Right atrium auricular region (tissue), 2 donors: ENCODE measurements around the gene NFAT5. TPM values are rescaled to one million over a fixed set of nuclear protein-coding genes. Genes with fewer than 3 reads are reported as not detected.
A peak's percentile ranks its signal among the peaks of the same experiment; 100 is the strongest.
"Not testable (repeated sequence)": the region's sequence is repeated elsewhere in the genome, so short reads cannot be mapped to it uniquely, and the experiment has no call there.

Experiments used
- DNase-seq: peaks from one replicate; pipeline ENCODE4 v3.0.0-alpha.2; 2019; ENCODE audit warnings: low spot score
- H3K27ac ChIP-seq, 2 donors: fragments of 200-600 bp; sonication (generic); 1 replicate in 1 of 2; 2 replicates in 1 of 2; pipeline ENCODE4 v1.5.1; 2016 to 2019
- H3K27me3 ChIP-seq, 2 donors: fragments of 200-600 bp; sonication (generic); one replicate each; pipeline versions ENCODE4 v1.5.1 to v1.6.0; 2017 to 2019
- H3K36me3 ChIP-seq: fragments of 200-600 bp; sonication (generic); one replicate; pipeline ENCODE4 v1.5.1; 2016
- H3K4me1 ChIP-seq, 2 donors: fragments of 200-600 bp; sonication (generic); one replicate each; pipeline versions ENCODE4 v1.5.1 to v1.6.0; 2017 to 2019
- H3K4me3 ChIP-seq, 2 donors: fragments of 200-600 bp; sonication (generic); 1 replicate in 1 of 2; 2 replicates in 1 of 2; pipeline ENCODE4 v1.5.1; 2017 to 2019; ENCODE audit warnings: mild to moderate bottlenecking in 1 of 2, moderate library complexity in 1 of 2
- H3K9me3 ChIP-seq, 2 donors: fragments of 200-600 bp; sonication (generic); one replicate each; pipeline ENCODE4 v1.5.1; 2019
- CTCF ChIP-seq, 2 donors: fragments of 200-600 bp; sonication (generic); IDR thresholded peaks; one replicate each; pipeline ENCODE4 v1.5.1; 2019; ENCODE audit warnings: antibody characterized with exemption in 2 of 2
- total RNA-seq, 2 donors: library from RNA; depleted of rRNA; stranded (reverse); fragments of >200 nt; gene quantifications; one replicate each; pipeline ENCODE4 v1.1.0, GENCODE V29; 2016

Gene NFAT5, protein sequence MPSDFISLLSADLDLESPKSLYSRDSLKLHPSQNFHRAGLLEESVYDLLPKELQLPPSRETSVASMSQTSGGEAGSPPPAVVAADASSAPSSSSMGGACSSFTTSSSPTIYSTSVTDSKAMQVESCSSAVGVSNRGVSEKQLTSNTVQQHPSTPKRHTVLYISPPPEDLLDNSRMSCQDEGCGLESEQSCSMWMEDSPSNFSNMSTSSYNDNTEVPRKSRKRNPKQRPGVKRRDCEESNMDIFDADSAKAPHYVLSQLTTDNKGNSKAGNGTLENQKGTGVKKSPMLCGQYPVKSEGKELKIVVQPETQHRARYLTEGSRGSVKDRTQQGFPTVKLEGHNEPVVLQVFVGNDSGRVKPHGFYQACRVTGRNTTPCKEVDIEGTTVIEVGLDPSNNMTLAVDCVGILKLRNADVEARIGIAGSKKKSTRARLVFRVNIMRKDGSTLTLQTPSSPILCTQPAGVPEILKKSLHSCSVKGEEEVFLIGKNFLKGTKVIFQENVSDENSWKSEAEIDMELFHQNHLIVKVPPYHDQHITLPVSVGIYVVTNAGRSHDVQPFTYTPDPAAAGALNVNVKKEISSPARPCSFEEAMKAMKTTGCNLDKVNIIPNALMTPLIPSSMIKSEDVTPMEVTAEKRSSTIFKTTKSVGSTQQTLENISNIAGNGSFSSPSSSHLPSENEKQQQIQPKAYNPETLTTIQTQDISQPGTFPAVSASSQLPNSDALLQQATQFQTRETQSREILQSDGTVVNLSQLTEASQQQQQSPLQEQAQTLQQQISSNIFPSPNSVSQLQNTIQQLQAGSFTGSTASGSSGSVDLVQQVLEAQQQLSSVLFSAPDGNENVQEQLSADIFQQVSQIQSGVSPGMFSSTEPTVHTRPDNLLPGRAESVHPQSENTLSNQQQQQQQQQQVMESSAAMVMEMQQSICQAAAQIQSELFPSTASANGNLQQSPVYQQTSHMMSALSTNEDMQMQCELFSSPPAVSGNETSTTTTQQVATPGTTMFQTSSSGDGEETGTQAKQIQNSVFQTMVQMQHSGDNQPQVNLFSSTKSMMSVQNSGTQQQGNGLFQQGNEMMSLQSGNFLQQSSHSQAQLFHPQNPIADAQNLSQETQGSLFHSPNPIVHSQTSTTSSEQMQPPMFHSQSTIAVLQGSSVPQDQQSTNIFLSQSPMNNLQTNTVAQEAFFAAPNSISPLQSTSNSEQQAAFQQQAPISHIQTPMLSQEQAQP (N-terminal part only)
- 10 to 100 TPM; 16.4 to 22.6 TPM for total RNA-seq

DNA sequence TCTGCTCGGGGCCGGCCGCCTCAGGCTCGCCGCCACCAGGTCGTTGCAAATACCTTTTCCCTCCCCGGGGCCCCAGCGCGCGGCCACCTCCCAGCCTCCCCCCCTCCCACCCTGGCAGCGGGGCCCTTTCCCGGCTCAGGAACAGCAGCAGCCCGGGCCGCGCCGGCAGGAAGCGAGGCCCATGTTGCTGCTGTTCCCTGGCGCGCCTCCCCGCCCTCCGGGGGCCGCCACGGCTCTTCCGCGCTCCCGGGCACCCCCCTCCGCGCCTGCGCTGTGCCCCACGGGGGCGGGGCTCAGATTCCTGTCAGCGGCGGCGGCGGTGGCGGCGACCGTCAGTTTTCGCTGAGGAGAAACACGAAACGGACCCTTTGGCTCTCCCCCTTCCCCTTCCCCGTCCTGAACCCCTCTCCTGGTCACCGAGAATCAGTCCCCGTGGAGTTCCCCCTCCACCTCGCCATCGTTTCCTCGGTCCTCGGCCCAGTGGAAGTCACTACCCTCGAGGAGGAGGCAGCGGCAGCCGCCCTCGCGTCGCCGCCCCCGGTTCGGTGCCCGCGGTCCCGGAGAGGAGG is at the start of gene NFAT5:
NFAT5 (plus strand) TSS at position 296 of the 569 bp plus-strand sequence. CDS start 336 bp downstream, outside the sequence.
- peaks cover 0 to 35% of the 10 kb centered on the region in 2 donors for H3K4me1 ChIP-seq

DNA sequence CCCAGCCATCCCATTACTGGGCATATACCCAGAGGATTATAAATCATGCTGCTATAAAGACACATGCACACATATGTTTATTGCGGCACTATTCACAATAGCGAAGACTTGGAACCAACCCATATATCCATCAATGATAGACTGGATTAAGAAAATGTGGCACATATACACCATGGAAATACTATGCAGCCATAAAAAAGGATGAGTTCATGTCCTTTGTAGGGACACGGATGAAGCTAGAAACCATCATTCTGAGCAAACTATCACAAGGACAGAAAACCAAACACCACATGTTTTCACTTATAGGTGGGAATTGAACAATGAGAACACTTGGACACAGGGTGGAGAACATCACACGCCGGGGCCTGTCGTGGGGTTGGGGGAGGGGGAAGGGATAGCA is 47.9 kb upstream of the NFAT5 start:
- H3K4me3 ChIP-seq, H3K4me1 ChIP-seq, H3K27ac ChIP-seq, DNase-seq, H3K36me3 ChIP-seq, H3K9me3 ChIP-seq, H3K27me3 ChIP-seq: not testable (repeated sequence)

More for the DNA sequence above, at the start of gene NFAT5:
- no peak for TF ChIP-seq CTCF (IDR thresholded peaks at IDR 0.05)
- H3K27ac ChIP-seq: peak within 1 kb of the TSS; percentile 99 to 100
- H3K4me3 ChIP-seq: peak within 1 kb of the TSS; percentile 99
- no peaks in the 10 kb centered on the region for H3K27me3 ChIP-seq
- H3K36me3 ChIP-seq: no peaks in the 10 kb centered on the region
- peak; percentile 89 for DNase-seq
- H3K9me3 ChIP-seq: no peaks in the 10 kb centered on the region

- H3K4me3 ChIP-seq: no peak overlapping the region
- no peak for TF ChIP-seq CTCF (IDR thresholded peaks at IDR 0.05)
- no peak overlapping the region for H3K27ac ChIP-seq
- H3K27me3 ChIP-seq: no peaks in the 10 kb centered on the region
- no peaks in the 10 kb centered on the region for H3K36me3 ChIP-seq
- no peaks in the 10 kb centered on the region for H3K9me3 ChIP-seq
- no peaks in the 10 kb centered on the region for H3K4me1 ChIP-seq
- no peak for DNase-seq
These were observed 45.4 kb upstream of the NFAT5 start for GRCh38 chr16:69520413-69520799.

DNA sequence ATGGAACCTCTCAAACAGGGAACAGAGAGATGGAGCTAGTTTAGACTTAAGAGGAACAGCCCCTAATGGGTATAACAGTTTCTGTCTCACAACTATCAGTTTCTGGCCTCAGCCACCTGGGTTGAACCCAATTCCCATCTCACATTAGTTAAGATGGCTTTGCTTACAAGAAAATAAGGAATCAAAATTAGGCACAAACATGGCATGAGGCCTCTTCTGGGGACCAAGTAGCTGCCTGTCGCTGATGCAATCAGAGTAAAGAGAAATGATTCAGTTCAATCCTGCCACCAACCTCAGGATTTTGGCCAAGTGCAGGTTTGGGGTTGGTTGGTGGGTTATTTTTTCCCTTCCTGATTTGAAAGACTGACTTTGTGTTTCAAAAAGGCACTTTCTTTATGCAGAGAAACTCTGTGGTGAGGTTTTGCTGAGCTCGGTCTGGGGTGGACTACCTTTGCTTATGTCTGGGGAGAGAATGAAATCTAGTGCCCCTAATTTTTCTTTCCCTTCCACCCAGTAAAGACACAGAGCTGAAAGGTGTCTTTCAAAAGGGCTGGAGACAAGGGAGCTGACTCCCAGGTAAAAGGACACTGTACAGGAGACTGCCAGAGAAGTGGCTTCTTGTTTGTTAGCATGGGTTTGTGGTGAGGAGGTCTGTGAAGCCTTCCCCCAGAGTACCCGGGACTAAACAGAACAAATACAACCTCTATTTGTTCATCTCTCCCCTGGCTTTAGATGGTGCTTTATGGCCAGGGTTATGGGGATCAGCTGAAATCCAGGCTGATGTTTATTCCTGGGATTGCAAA is 44.8 kb upstream of the NFAT5 start:
- TF ChIP-seq CTCF (IDR thresholded peaks at IDR 0.05): no peak
- no peaks in the 10 kb centered on the region for H3K27me3 ChIP-seq
- no peak overlapping the region for H3K4me3 ChIP-seq
- no peaks in the 10 kb centered on the region for H3K9me3 ChIP-seq
- H3K4me1 ChIP-seq: no peaks in the 10 kb centered on the region
- no peaks in the 10 kb centered on the region for H3K36me3 ChIP-seq
- DNase-seq: no peak
- H3K27ac ChIP-seq: no peak overlapping the region

DNA sequence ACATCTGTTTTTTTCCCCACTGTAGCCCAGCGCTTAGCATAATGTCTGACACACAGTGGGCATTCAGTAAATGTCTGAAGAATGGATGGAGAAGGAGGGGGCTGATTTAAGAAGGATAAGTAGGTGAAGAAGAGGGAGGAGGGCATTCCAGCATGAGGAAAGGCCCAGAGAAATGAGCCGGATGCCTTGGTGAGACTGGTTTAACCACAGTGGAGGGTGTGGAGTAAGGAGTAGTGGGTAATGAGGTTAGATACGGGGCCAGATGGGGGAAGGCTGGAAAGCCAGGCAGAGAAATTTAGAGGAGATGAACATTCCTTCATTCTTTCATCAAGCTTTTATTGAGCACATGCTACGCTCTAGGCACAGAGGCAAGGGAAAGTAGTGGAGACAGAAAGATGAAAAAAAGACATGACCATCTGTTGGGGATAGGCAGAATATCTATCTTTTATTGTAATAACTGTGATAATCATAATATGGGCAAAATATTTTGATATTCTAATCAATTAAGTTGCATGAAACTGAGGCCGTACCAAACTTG is 43.7 kb upstream of the NFAT5 start:
- H3K27ac ChIP-seq: no peak overlapping the region
- no peak for TF ChIP-seq CTCF (IDR thresholded peaks at IDR 0.05)

More for the DNA sequence above, 43.7 kb upstream of the NFAT5 start:
- H3K27me3 ChIP-seq: no peaks in the 10 kb centered on the region
- no peak for DNase-seq
- H3K36me3 ChIP-seq: no peaks in the 10 kb centered on the region
- no peaks in the 10 kb centered on the region for H3K9me3 ChIP-seq
- H3K4me1 ChIP-seq: no peaks in the 10 kb centered on the region
- no peak overlapping the region for H3K4me3 ChIP-seq
